ENCODE measurements around the gene TIGD4.

The TIGD4 gene

GRCh38 chr4:152824561-152824960 lies 45.0 kb upstream of the TIGD4 start:
- Histone ChIP-seq H3K9me2 (ENCODE audit: low read depth, low read length) (no peaks in the 10 kb centered on the region), H4K20me1 (ENCODE audit: insufficient read depth, low read length) (no peaks in the 10 kb centered on the region), H3K9me3 (ENCODE audit: low read length) (peaks cover 8% of the 10 kb centered on the region), H3F3A (ENCODE audit: insufficient read depth, low read length) (no peaks in the 10 kb centered on the region), H3K4me1 (ENCODE audit: insufficient read depth, low read length, severe bottlenecking) (no peaks in the 10 kb centered on the region), H3K4me3 (ENCODE audit: low read depth, low read length, poor library complexity, severe bottlenecking) (no peak overlapping the region), H3K9ac (ENCODE audit: low read length) (no peak overlapping the region), H3K36me3 (ENCODE audit: insufficient read depth, low read length) (no peaks in the 10 kb centered on the region; the same call in 1 of the 2 replicates), H3K27me3 (ENCODE audit: insufficient read depth, low read length) (no peaks in the 10 kb centered on the region), H3K79me2 (ENCODE audit: insufficient read depth, low read length) (no peaks in the 10 kb centered on the region), H2AFZ (ENCODE audit: low read length) (no peak overlapping the region), H3K4me2 (ENCODE audit: low read length) (no peak overlapping the region), H3K27ac (ENCODE audit: low read depth, low read length, poor library complexity, severe bottlenecking) (no peak overlapping the region)
- TF ChIP-seq, protein P1, sequence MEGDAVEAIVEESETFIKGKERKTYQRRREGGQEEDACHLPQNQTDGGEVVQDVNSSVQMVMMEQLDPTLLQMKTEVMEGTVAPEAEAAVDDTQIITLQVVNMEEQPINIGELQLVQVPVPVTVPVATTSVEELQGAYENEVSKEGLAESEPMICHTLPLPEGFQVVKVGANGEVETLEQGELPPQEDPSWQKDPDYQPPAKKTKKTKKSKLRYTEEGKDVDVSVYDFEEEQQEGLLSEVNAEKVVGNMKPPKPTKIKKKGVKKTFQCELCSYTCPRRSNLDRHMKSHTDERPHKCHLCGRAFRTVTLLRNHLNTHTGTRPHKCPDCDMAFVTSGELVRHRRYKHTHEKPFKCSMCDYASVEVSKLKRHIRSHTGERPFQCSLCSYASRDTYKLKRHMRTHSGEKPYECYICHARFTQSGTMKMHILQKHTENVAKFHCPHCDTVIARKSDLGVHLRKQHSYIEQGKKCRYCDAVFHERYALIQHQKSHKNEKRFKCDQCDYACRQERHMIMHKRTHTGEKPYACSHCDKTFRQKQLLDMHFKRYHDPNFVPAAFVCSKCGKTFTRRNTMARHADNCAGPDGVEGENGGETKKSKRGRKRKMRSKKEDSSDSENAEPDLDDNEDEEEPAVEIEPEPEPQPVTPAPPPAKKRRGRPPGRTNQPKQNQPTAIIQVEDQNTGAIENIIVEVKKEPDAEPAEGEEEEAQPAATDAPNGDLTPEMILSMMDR (IDR thresholded peaks at IDR 0.05; ENCODE audit: low read length), result no peak
- TF ChIP-seq EZH2 (IDR thresholded peaks at IDR 0.05; ENCODE audit: borderline replicate concordance, low read length), result no peak

- Histone ChIP-seq H3K27ac (ENCODE audit: low read depth, low read length, poor library complexity, severe bottlenecking) (no peak overlapping the region), H3F3A (ENCODE audit: insufficient read depth, low read length) (no peaks in the 10 kb centered on the region), H3K9ac (ENCODE audit: low read length) (no peak overlapping the region), H3K9me3 (ENCODE audit: low read length) (no peaks in the 10 kb centered on the region), H3K4me3 (ENCODE audit: low read depth, low read length, poor library complexity, severe bottlenecking) (no peak overlapping the region), H3K79me2 (ENCODE audit: insufficient read depth, low read length) (no peaks in the 10 kb centered on the region), H4K20me1 (ENCODE audit: insufficient read depth, low read length) (no peaks in the 10 kb centered on the region), H3K4me2 (ENCODE audit: low read length) (no peak overlapping the region), H2AFZ (ENCODE audit: low read length) (no peak overlapping the region), H3K4me1 (ENCODE audit: insufficient read depth, low read length, severe bottlenecking) (no peaks in the 10 kb centered on the region), H3K27me3 (ENCODE audit: insufficient read depth, low read length) (no peaks in the 10 kb centered on the region), H3K9me2 (ENCODE audit: low read depth, low read length) (no peaks in the 10 kb centered on the region), H3K36me3 (ENCODE audit: insufficient read depth, low read length) (no peaks in the 10 kb centered on the region)
- TF ChIP-seq, protein P1 (IDR thresholded peaks at IDR 0.05; ENCODE audit: low read length), result no peak
- TF ChIP-seq EZH2 (IDR thresholded peaks at IDR 0.05; ENCODE audit: borderline replicate concordance, low read length), result no peak
Measured at GRCh38 chr4:152822323-152822722, 42.8 kb upstream of the TIGD4 start.

GRCh38 chr4:152820073-152820472 lies 40.5 kb upstream of the TIGD4 start:
- Histone ChIP-seq H4K20me1 (ENCODE audit: insufficient read depth, low read length) (no peaks in the 10 kb centered on the region), H3K79me2 (ENCODE audit: insufficient read depth, low read length) (no peaks in the 10 kb centered on the region), H3K27me3 (ENCODE audit: insufficient read depth, low read length) (no peaks in the 10 kb centered on the region), H3K9ac (ENCODE audit: low read length) (no peak overlapping the region), H3K36me3 (ENCODE audit: insufficient read depth, low read length) (no peaks in the 10 kb centered on the region), H2AFZ (ENCODE audit: low read length) (no peak overlapping the region), H3K27ac (ENCODE audit: low read depth, low read length, poor library complexity, severe bottlenecking) (no peak overlapping the region), H3K4me1 (ENCODE audit: insufficient read depth, low read length, severe bottlenecking) (no peaks in the 10 kb centered on the region), H3K4me2 (ENCODE audit: low read length) (no peak overlapping the region), H3K9me3 (ENCODE audit: low read length) (peaks cover 3% of the 10 kb centered on the region; the same call in 1 of the 2 replicates), H3F3A (ENCODE audit: insufficient read depth, low read length) (no peaks in the 10 kb centered on the region), H3K9me2 (ENCODE audit: low read depth, low read length) (no peaks in the 10 kb centered on the region), H3K4me3 (ENCODE audit: low read depth, low read length, poor library complexity, severe bottlenecking) (no peak overlapping the region)
- no peak for TF ChIP-seq EZH2 (IDR thresholded peaks at IDR 0.05; ENCODE audit: borderline replicate concordance, low read length)
- TF ChIP-seq, protein P1 (IDR thresholded peaks at IDR 0.05; ENCODE audit: low read length), result peak; percentile 17; the same call in 1 of the 2 replicates
